ENCODE results near the gene LMAN2L. TPM values are rescaled to one million over a fixed set of nuclear protein-coding genes. Genes with fewer than 3 reads are reported as not detected.

Gene LMAN2L
- total and polyA plus RNA-seq, 7 donors: 8.6 to 24.1 (median 12.7) TPM

GRCh38 chr2:96690306-96691021 is 49.4 kb downstream of the LMAN2L start:
- Histone ChIP-seq H3K9me3 (no peaks in the 10 kb centered on the region), H3K36me3 (ENCODE audit: insufficient read depth in 1 of 2, low read depth in 1 of 2) (no peaks in the 10 kb centered on the region), H3K4me1 (no peaks in the 10 kb centered on the region), H3K4me3 (no peak overlapping the region), H3K27ac (no peak overlapping the region), H3K27me3 (ENCODE audit: insufficient read depth in 3 of 3, low read length in 2 of 3) (no peaks in the 10 kb centered on the region)
- TF ChIP-seq, protein P1, sequence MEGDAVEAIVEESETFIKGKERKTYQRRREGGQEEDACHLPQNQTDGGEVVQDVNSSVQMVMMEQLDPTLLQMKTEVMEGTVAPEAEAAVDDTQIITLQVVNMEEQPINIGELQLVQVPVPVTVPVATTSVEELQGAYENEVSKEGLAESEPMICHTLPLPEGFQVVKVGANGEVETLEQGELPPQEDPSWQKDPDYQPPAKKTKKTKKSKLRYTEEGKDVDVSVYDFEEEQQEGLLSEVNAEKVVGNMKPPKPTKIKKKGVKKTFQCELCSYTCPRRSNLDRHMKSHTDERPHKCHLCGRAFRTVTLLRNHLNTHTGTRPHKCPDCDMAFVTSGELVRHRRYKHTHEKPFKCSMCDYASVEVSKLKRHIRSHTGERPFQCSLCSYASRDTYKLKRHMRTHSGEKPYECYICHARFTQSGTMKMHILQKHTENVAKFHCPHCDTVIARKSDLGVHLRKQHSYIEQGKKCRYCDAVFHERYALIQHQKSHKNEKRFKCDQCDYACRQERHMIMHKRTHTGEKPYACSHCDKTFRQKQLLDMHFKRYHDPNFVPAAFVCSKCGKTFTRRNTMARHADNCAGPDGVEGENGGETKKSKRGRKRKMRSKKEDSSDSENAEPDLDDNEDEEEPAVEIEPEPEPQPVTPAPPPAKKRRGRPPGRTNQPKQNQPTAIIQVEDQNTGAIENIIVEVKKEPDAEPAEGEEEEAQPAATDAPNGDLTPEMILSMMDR (IDR thresholded peaks at IDR 0.05): no peak
- DNase-seq (no peak), ATAC-seq (no peak)
- whole genome bisulfite sequencing, 3 donors: 87 to 90% (median 89%) methylated on average over 15 to 16 of the region's 16 CpGs
- intact Hi-C loops (cut with DNase I): no loop called here

DNA sequence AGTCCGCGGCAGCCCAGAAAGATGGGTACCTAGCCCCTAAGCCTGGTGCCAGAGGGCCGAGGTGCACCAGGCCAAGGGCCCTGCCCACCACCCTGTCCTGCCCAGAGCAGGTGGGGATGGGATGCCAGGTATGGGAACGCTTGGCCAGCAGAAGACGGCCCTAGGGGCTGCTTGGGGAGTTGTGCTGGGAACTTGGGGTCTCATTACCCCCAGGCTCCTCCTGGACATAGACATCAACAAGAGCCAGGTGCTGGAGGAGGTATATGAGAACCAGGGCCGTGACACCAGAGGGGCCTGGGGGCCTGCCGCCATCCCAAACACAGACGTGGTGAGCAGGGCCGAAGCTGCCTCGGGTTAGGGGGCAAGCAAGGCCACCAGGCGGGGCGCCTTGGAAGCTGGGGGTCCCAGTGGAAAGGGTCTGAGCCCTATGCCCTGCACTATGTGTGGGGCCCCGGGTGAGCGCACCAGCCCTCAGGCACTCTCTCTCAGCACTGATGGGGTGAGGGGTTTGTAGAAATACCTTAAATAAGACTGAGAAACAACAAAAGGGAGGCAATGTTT is 50.4 kb downstream of the LMAN2L start:
- ATAC-seq (no peak), DNase-seq (no peak)
- intact Hi-C loops (cut with DNase I): no loop called here
- Histone ChIP-seq H3K4me3 (no peak overlapping the region), H3K36me3 (ENCODE audit: insufficient read depth in 1 of 2, low read depth in 1 of 2) (no peaks in the 10 kb centered on the region), H3K27me3 (ENCODE audit: insufficient read depth in 3 of 3, low read length in 2 of 3) (no peaks in the 10 kb centered on the region), H3K4me1 (no peaks in the 10 kb centered on the region), H3K9me3 (no peaks in the 10 kb centered on the region), H3K27ac (no peak overlapping the region)
- WGBS, 3 donors: 90 to 93% (median 92%) methylated on average over 14 of the region's 14 CpGs
- TF ChIP-seq, protein P1 (IDR thresholded peaks at IDR 0.05): no peak

- no peak for DNase-seq
- Histone ChIP-seq H3K4me3 (no peak overlapping the region), H3K9me3 (no peaks in the 10 kb centered on the region), H3K27me3 (ENCODE audit: insufficient read depth in 3 of 3, low read length in 2 of 3) (no peaks in the 10 kb centered on the region), H3K36me3 (ENCODE audit: insufficient read depth in 1 of 2, low read depth in 1 of 2) (no peaks in the 10 kb centered on the region), H3K4me1 (no peaks in the 10 kb centered on the region), H3K27ac (no peak overlapping the region)
- 92 to 96% (median 93%) methylated on average over 10 to 11 of the region's 11 CpGs for WGBS, 3 donors
- intact Hi-C loops (cut with DNase I): no loop called here
- no peak for ATAC-seq
- TF ChIP-seq, protein P1 (IDR thresholded peaks at IDR 0.05): no peak
Observed at GRCh38 chr2:96688649-96689430, 51.0 kb downstream of the LMAN2L start.

DNA sequence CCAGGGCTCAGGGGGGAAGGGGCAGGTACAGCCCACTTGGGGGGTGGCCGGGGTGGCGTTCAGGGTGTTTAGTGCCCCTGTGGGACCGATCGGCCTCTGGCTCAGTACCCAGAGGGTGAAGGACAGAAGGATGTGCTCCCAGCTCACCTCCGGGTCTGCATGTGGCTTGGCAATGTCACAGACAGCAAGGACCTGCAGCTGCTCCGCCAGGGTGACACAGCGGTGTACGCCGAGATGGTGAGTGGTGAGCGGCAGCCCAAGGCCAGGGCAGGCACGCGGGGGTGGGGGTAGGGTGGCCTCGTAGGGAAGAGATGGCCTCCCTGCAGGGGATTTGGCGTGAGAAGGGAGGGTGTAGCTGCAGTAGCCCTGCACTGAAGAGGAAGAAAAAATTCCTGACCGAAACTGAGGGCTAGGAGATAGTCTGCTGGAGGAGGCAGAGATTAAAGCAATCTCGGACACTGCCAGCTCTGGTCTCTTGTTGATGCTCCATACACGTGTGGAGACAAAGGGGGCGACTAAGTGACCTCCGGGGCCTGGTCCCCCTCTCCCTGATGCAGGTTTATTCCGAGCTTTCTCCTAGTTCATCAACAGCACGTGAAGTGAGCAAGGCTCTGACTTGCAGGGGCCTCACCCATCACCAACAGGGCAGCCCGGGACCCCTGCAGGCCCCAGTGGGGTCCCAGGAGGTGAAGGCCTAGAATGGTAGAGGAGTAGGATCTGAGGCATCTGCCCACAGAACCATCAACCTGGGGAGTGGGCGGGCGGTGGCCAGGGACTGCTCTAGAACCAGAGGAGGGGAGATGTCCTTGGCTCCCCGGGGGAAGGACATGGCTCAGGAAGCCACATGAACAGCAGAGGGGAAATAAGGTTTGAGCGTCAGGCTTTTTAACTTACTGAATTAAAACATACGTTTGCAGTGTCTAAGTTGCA is 51.9 kb downstream of the LMAN2L start:
- Histone ChIP-seq H3K27me3 (ENCODE audit: insufficient read depth in 3 of 3, low read length in 2 of 3) (no peaks in the 10 kb centered on the region), H3K4me1 (no peaks in the 10 kb centered on the region), H3K27ac (no peak overlapping the region), H3K36me3 (ENCODE audit: insufficient read depth in 1 of 2, low read depth in 1 of 2) (no peaks in the 10 kb centered on the region), H3K9me3 (no peaks in the 10 kb centered on the region), H3K4me3 (no peak overlapping the region)
- no peak for ATAC-seq
- WGBS, 3 donors: 78 to 81% (median 79%) methylated on average over 27 of the region's 27 CpGs
- intact Hi-C loops (cut with DNase I): no loop called here
- TF ChIP-seq, protein P1 (IDR thresholded peaks at IDR 0.05): no peak
- no peak for DNase-seq
